Measurements from ENCODE around the gene CAMSAP1. TPM values are rescaled to one million over a fixed set of nuclear protein-coding genes. Genes with fewer than 3 reads are reported as not detected.

The CAMSAP1 gene
- total RNA-seq, 1 experiment from 2014 or later, result 52.7 TPM

DNA sequence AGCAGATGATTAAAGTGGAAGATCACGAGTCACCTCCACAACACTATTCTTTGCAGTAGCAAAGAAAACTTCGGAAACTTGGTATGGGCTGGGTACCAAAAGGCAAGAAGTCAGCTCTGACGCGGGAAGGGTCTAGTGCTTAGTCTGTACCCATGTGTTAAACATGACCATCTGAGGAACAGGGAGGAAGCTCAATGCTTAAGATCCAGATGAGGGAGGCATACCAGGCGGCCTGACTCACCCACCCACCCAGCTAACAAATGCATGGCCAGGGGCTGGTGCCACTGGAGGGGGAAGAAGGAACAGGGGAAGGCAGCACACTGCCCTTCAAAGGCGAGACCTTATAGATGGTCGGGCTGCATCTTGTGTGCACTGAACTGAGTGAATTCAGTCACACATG lies 41.8 kb downstream of the CAMSAP1 start:
- no peaks in the 10 kb centered on the region for H4K20me1 ChIP-seq (ENCODE audit: control insufficient read depth, insufficient read depth, insufficient read length)
- TF ChIP-seq CTCF (conservative IDR thresholded peaks at IDR 0.05), result no peak
- no peak overlapping the region for H3K14ac ChIP-seq (ENCODE audit: insufficient read depth, low read length)
- no peak overlapping the region for H2AFZ ChIP-seq (ENCODE audit: low read length)
- no peaks in the 10 kb centered on the region for H3K23me2 ChIP-seq (ENCODE audit: insufficient read length, low read depth, low read length, poor library complexity, severe bottlenecking)
- no peak overlapping the region for H3K18ac ChIP-seq (ENCODE audit: insufficient read length, low read depth, low read length)
- DNase-seq, result no peak
- H3K27ac ChIP-seq (ENCODE audit: insufficient read length, low read depth, low read length), result no peak overlapping the region
- no peak overlapping the region for H3K56ac ChIP-seq (ENCODE audit: insufficient read length, low read depth, low read length)
- H4K91ac ChIP-seq (ENCODE audit: insufficient read length, low read depth, low read length), result no peak overlapping the region
- Mint-ChIP-seq H3K36me3 (ENCODE audit: insufficient read depth in 1 of 3, low read depth in 3 of 3) (peaks cover 25 to 47% (median 32%) of the 10 kb centered on the region in 3 experiments), H3K4me3 (no peak overlapping the region), H3K27me3 (ENCODE audit: low read depth) (no peaks in the 10 kb centered on the region), H3K4me1 (peaks cover 24 to 28% of the 10 kb centered on the region in 2 experiments), H3K9me3 (peaks cover 0 to 2% of the 10 kb centered on the region in 2 experiments; a peak in 1 of 5 replicates), H3K27ac (peak overlapping the region; percentile 69 to 88 (median 80); a peak in 4 of 7 replicates)
- H3K23ac ChIP-seq (ENCODE audit: insufficient read length, low read depth, low read length), result no peak overlapping the region
- no peak overlapping the region for H3K4me2 ChIP-seq (ENCODE audit: insufficient read depth, insufficient read length, low read length)
- no peak overlapping the region for H2BK5ac ChIP-seq (ENCODE audit: insufficient read length, low read length)
- no CpG with 5 or more reads among the region's 7 CpGs for WGBS (ENCODE audit: extremely low coverage, insufficient read length, low lambda C conversion rate)
- no peak overlapping the region for H2AK5ac ChIP-seq (ENCODE audit: insufficient read length, low read length)
- no peak overlapping the region for H2BK20ac ChIP-seq (ENCODE audit: low read depth, low read length, poor library complexity, severe bottlenecking)
- H3K4me1 ChIP-seq (ENCODE audit: insufficient read depth, low read length), result no peaks in the 10 kb centered on the region
- no peak overlapping the region for H3K9ac ChIP-seq (ENCODE audit: extremely low read depth, insufficient read length, low read length)
- peaks cover 19% of the 10 kb centered on the region; the same call in 1 of the 2 replicates for H3K79me2 ChIP-seq (ENCODE audit: insufficient read depth, low read length)
- H3K9me3 ChIP-seq (ENCODE audit: control insufficient read depth, low read depth, low read length), result no peaks in the 10 kb centered on the region
- no peak overlapping the region for H2BK120ac ChIP-seq (ENCODE audit: low read depth, low read length, poor library complexity, severe bottlenecking)
- no peak overlapping the region for H4K5ac ChIP-seq (ENCODE audit: insufficient read length, low read depth, low read length)
- no peak overlapping the region for H4K8ac ChIP-seq (replicated peaks; ENCODE audit: insufficient read length, low read depth, low read length)
- no peak overlapping the region for H3T11ph ChIP-seq (ENCODE audit: low read length)
- no peak overlapping the region for H2BK15ac ChIP-seq (ENCODE audit: low read depth, low read length)
- H3K27me3 ChIP-seq (ENCODE audit: insufficient read depth, low read length), result no peaks in the 10 kb centered on the region
- H2BK12ac ChIP-seq (ENCODE audit: insufficient read length, low read depth, low read length), result no peak overlapping the region
- H3K79me1 ChIP-seq (ENCODE audit: insufficient read depth, low read depth, low read length, poor library complexity, severe bottlenecking), result peaks cover 6% of the 10 kb centered on the region
- no peak overlapping the region for H3K4ac ChIP-seq (ENCODE audit: low read depth, low read length)

All from H9 (cell line).